Esophagus (tissue), 2 donors: ENCODE measurements around the gene PPM1L. TPM values are rescaled to one million over a fixed set of nuclear protein-coding genes. Genes with fewer than 3 reads are reported as not detected.
A peak's percentile ranks its signal among the peaks of the same experiment; 100 is the strongest.

ENCODE experiments used
- H3K27ac ChIP-seq, 2 donors: one replicate each; pipeline ENCODE4 v1.5.1; 2013; ENCODE audit warnings: low read depth in 2 of 2, mild to moderate bottlenecking in 2 of 2, inconsistent platforms in 1 of 2, low read length in 1 of 2, moderate library complexity in 1 of 2
- H3K27me3 ChIP-seq, 2 donors: one replicate each; pipeline ENCODE4 v1.6.1; 2013; ENCODE audit warnings: low read length in 2 of 2, control low read depth in 1 of 2, mild to moderate bottlenecking in 1 of 2; ENCODE audit not compliant: insufficient read depth in 2 of 2, control insufficient read depth in 1 of 2
- H3K36me3 ChIP-seq, 2 donors: one replicate each; pipeline ENCODE4 v1.6.1; 2013; ENCODE audit warnings: low read length in 1 of 2; ENCODE audit not compliant: control insufficient read depth in 2 of 2, insufficient read depth in 2 of 2
- H3K4me1 ChIP-seq, 2 donors: one replicate each; pipeline ENCODE4 v1.6.1; 2013; ENCODE audit warnings: low read length in 1 of 2; ENCODE audit not compliant: control insufficient read depth in 2 of 2, insufficient read depth in 2 of 2
- H3K4me3 ChIP-seq, 2 donors: one replicate each; pipeline ENCODE4 v1.5.1; 2013; ENCODE audit warnings: low read length in 2 of 2, mild to moderate bottlenecking in 2 of 2, low read depth in 1 of 2, moderate library complexity in 1 of 2
- H3K9me3 ChIP-seq, 2 donors: one replicate each; pipeline ENCODE4 v1.6.1; 2013; ENCODE audit warnings: mild to moderate bottlenecking in 2 of 2, low read depth in 1 of 2, low read length in 1 of 2, moderate library complexity in 1 of 2; ENCODE audit not compliant: control insufficient read depth in 2 of 2, insufficient read depth in 1 of 2
- WGBS, 2 donors: extraction: QIAGEN DNeasy Blood & Tissue Kit; methylation state at CpG; one replicate each; pipeline ENCODE4 v1.1.7; 2013; 5-methylcytosine and 5-hydroxymethylcytosine counted together
- polyA plus RNA-seq, 2 donors: library from polyadenylated mRNA; stranded (reverse); fragments of 200-250 nt; gene quantifications; one replicate each; pipeline ENCODE4 v1.2.3, GENCODE V29; 2013
- donor health status: healthy with polysubstance abuse.
- donor health status: Bipolar disorder and iron deficiency.

Gene PPM1L
- polyA plus RNA-seq, 2 donors, result 2.7 to 3.0 TPM

DNA sequence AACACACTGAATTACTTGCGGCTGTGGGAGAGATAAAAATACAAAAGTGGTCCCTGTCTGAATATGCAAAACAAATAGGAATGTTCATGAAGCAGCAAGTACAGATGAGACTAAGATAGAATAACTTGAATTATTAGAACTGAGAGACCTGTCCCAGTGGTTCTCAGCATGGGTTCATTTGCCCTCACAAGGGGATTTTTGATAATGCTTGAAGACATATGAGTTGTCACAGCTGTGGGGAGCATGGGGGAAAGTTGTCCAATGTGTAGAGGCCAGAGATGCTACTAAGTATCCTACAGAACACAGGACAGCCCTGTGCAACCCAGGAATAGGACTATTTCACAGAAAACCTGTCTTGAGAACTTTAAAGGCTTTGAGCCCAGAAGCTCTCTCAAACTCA is 22.4 kb downstream of the PPM1L start:
- no peaks in the 10 kb centered on the region for H3K36me3 ChIP-seq
- H3K9me3 ChIP-seq, result no peaks in the 10 kb centered on the region
- no peak overlapping the region for H3K4me3 ChIP-seq
- no peak overlapping the region for H3K27ac ChIP-seq
- no peaks in the 10 kb centered on the region for H3K4me1 ChIP-seq
- 78 to 83% methylated on average over 1 of the region's 1 CpG for WGBS, 2 donors
- no peaks in the 10 kb centered on the region for H3K27me3 ChIP-seq

GRCh38 chr3:160779040-160779439 is 23.0 kb downstream of the PPM1L start:
- WGBS, 2 donors, result 58 to 75% methylated on average over 1 of the region's 1 CpG

GRCh38 chr3:160780245-160780644 is 24.2 kb downstream of the PPM1L start:
- Histone ChIP-seq H3K36me3 (no peaks in the 10 kb centered on the region), H3K27ac (no peak overlapping the region), H3K9me3 (no peaks in the 10 kb centered on the region), H3K4me3 (no peak overlapping the region), H3K4me1 (no peaks in the 10 kb centered on the region), H3K27me3 (no peaks in the 10 kb centered on the region)

More at GRCh38 chr3:160779040-160779439, 23.0 kb downstream of the PPM1L start:
- Histone ChIP-seq H3K9me3 (no peaks in the 10 kb centered on the region), H3K4me3 (no peak overlapping the region), H3K36me3 (no peaks in the 10 kb centered on the region), H3K4me1 (no peaks in the 10 kb centered on the region), H3K27ac (no peak overlapping the region), H3K27me3 (no peaks in the 10 kb centered on the region)

DNA sequence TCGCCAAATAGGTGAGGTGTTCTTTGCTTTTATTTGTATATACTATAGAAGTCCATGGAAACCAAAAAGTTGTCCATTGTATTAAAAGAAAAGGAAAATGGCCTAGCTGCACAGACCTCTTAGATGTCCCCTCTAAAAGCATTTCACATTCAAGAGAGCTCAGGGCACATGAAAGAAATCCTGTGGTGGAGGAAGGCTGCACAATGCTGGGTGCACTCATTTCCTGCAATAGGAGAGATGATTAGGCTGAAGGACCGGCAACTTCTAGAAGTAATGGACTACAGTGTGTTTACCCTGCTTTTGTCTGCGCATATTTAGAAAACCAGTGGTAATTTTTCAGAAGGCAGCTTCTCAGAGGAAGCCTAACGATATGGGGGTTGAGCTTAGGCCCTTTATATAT is 25.4 kb downstream of the PPM1L start:
- Histone ChIP-seq H3K9me3 (no peaks in the 10 kb centered on the region), H3K4me3 (no peak overlapping the region), H3K27ac (no peak overlapping the region), H3K27me3 (no peaks in the 10 kb centered on the region), H3K4me1 (no peaks in the 10 kb centered on the region), H3K36me3 (no peaks in the 10 kb centered on the region)
- WGBS, 2 donors, result 80 to 84% methylated on average over 4 of the region's 4 CpGs

DNA sequence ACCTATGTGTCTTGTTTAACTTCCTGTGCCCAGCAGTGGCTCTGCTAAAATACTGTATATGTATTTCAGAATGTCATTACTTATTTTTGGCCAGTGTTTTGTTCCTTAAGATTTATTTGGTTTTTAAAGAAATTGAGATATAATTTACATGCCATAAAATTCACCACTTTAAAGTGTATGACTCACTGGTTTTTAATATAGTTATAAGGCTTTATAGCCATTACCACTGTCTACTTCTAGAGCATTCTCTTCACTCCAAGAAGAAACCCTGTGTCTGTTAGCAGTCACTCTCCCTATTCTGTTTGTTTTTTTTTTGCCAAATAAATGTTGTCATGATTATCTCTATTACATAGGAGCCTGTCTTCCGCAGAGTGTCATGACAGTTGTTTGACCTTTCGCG is 25.8 kb downstream of the PPM1L start:
- no peaks in the 10 kb centered on the region for H3K27me3 ChIP-seq
- H3K36me3 ChIP-seq, result no peaks in the 10 kb centered on the region
- H3K4me3 ChIP-seq, result no peak overlapping the region
- WGBS, 2 donors, result 93 to 94% methylated on average over 3 of the region's 3 CpGs
- H3K4me1 ChIP-seq, result no peaks in the 10 kb centered on the region
- H3K27ac ChIP-seq, result no peak overlapping the region
- no peaks in the 10 kb centered on the region for H3K9me3 ChIP-seq

DNA sequence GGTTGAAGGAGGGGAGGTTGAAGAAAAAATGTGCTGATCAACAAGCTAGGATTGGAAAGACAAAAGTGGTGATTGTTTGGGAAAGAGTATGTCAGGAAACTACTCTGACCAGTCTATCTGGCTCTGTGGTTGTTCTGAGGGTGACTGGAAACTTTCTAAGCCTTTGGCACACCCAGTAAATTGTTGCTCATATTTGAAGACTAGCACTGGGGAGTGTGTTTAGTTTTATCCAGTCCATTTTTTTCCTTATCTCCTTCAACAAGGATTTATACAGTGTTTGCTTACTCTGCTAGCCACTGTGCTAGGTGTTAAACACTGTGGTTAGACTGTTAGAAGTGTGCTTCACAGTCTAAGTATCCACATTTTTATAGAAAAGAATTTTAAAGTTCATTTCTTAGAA is 28.8 kb downstream of the PPM1L start:
- Histone ChIP-seq H3K4me1 (no peaks in the 10 kb centered on the region), H3K36me3 (no peaks in the 10 kb centered on the region), H3K4me3 (no peak overlapping the region), H3K27me3 (no peaks in the 10 kb centered on the region), H3K9me3 (no peaks in the 10 kb centered on the region), H3K27ac (no peak overlapping the region)

GRCh38 chr3:160790726-160791125 is 34.7 kb downstream of the PPM1L start:
- Histone ChIP-seq H3K4me1 (no peaks in the 10 kb centered on the region), H3K27ac (no peak overlapping the region), H3K36me3 (no peaks in the 10 kb centered on the region), H3K4me3 (no peak overlapping the region), H3K27me3 (no peaks in the 10 kb centered on the region), H3K9me3 (no peaks in the 10 kb centered on the region)
- 31 to 38% methylated on average over 2 of the region's 2 CpGs for WGBS, 2 donors

DNA sequence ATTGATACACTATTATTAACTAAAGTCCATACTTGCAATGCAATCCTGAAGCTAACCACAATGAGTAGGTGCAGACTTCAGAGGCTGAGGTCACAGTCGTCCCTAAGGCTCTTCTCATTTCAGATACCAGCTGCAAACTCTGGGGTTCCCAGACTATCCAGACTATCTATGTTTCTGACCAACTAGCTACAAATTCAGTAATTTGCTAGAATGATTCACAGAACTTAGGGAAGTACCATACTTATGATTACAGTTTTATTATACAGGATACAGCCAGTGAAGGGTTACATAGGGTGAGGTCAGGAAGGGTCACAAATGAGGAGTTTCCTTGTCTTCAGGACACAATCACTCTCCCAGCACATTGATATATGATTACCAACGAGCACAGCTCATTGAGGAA is 36.5 kb downstream of the PPM1L start:
- 50 to 65% methylated on average over 2 of the region's 2 CpGs for WGBS, 2 donors
- Histone ChIP-seq H3K36me3 (no peaks in the 10 kb centered on the region), H3K4me3 (no peak overlapping the region), H3K27ac (no peak overlapping the region), H3K27me3 (no peaks in the 10 kb centered on the region), H3K4me1 (no peaks in the 10 kb centered on the region), H3K9me3 (no peaks in the 10 kb centered on the region)

GRCh38 chr3:160793722-160794252 is 37.8 kb downstream of the PPM1L start:
- no peaks in the 10 kb centered on the region for H3K36me3 ChIP-seq
- peaks cover 0 to 2% of the 10 kb centered on the region in 2 donors for H3K4me1 ChIP-seq
- H3K9me3 ChIP-seq, result no peaks in the 10 kb centered on the region
- H3K4me3 ChIP-seq, result no peak overlapping the region
- H3K27me3 ChIP-seq, result no peaks in the 10 kb centered on the region
- WGBS, 2 donors, result 74 to 75% methylated on average over 1 of the region's 1 CpG
- peak overlapping the region in 1 of 2 donors; percentile 33 for H3K27ac ChIP-seq

DNA sequence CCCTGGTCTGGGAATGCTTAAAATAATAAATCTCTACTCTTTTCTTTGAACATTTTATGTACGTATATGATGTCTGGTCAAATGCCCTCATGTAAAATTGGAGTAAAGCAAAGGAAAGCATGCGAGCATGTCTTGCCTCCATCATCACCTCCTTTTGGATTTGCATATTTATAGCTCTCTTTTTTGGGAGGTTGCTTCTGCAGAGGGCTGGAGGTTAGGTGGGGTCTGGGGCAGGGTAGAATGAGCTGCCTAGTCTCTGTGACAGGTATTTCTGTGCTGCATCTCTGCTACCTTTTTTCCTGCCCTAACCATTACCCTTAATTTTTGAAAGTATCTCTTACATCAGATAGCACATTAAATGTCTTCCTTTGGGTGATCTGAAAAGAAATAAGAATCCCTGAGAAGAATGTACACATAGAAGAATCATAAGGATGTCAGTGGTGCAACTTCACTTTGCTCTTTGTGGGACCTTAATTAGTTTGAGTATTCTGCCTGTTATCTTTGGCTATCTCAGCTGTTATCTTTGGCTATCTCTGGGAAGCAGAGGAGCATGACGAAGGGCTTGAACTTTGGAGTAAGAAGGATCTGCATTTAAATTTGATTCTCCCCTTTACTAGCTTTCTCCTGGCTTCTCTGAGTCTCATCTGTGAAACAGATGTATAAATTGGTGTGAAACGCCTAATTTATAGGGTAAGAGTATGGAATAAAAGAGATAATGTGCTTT is 40.2 kb downstream of the PPM1L start:
- no peak overlapping the region for H3K27ac ChIP-seq
- no peak overlapping the region for H3K4me3 ChIP-seq
- no peaks in the 10 kb centered on the region for H3K27me3 ChIP-seq
- 69 to 83% methylated on average over 4 of the region's 4 CpGs for WGBS, 2 donors
- no peaks in the 10 kb centered on the region for H3K36me3 ChIP-seq
- no peaks in the 10 kb centered on the region for H3K9me3 ChIP-seq
- peaks cover 0 to 2% of the 10 kb centered on the region in 2 donors for H3K4me1 ChIP-seq
